A549 (cell line): Measurements from ENCODE around the gene TXNRD2. TPM values are rescaled to one million over a fixed set of nuclear protein-coding genes. Genes with fewer than 3 reads are reported as not detected.
A peak's percentile ranks its signal among the peaks of the same experiment; 100 is the strongest.

Experiments used
- ATAC-seq, 2 experiments: fragments of 200-7000 bp in 1 of 2; fragments of >200 bp in 1 of 2; cut with Nextera tagmentation in 1 of 2; cut with Tn5 transposase in 1 of 2; 3 replicates each; pipeline versions ENCODE4 v1.8.0 to v1.9.1; 2018 to 2020; ENCODE audit warnings: mild to moderate bottlenecking in 1 of 2, moderate library complexity in 1 of 2
- CTCF ChIA-PET: fragments of 300-600 bp; sonication (Branson Sonifier 250); formaldehyde crosslinking; extraction: SDS; loops from one replicate; lab custom pipeline; 2021; ENCODE audit warnings: antibody characterized with exemption, inconsistent platforms; lab: Yijun Ruan, JAX
- POLR2A ChIA-PET: fragments of 350-600 bp; formaldehyde crosslinking; extraction: SDS; loops from one replicate; lab custom pipeline; 2021; ENCODE audit warnings: antibody characterized with exemption, inconsistent platforms; lab: Yijun Ruan, JAX
- DNase-seq, 2 experiments: peaks; one replicate each; pipeline versions ENCODE4 v3.0.0 to v3.0.0-alpha.2; 2011 to 2016; ENCODE audit warnings: low read depth in 1 of 2, low spot score in 1 of 2
- FAIRE-seq: peaks from 2 replicates; lab custom pipeline; 2011; peaks lifted over from hg19 to GRCh38; lab: Jason Lieb, UNC
- H3K27ac ChIP-seq, 2 experiments: fragments of >200 bp; sonication (Bioruptor Twin); formaldehyde crosslinking; 3 replicates each; pipeline ENCODE4 v1.5.1; 2016 to 2017
- H3K4me1 ChIP-seq: fragments of >200 bp; sonication (Bioruptor Twin); formaldehyde crosslinking; 3 replicates; pipeline ENCODE4 v1.6.1; 2016
- H3K4me2 ChIP-seq: fragments of >200 bp; sonication (Bioruptor Twin); formaldehyde crosslinking; 3 replicates; pipeline ENCODE4 v1.6.1; 2016
- H3K4me3 ChIP-seq: fragments of >200 bp; sonication (Bioruptor Twin); formaldehyde crosslinking; 3 replicates; pipeline ENCODE4 v1.5.1; 2016
- H3K9me3 ChIP-seq: fragments of >200 bp; sonication (Bioruptor Twin); formaldehyde crosslinking; 3 replicates; pipeline ENCODE4 v1.6.1; 2016
- BHLHE40 ChIP-seq: IDR thresholded peaks from 2 replicates; pipeline ENCODE4 v1.6.1; 2012; ENCODE audit warnings: low read depth, low read length, inconsistent platforms
- CHD2 ChIP-seq: fragments of 150-350 bp; IDR thresholded peaks from 2 replicates; pipeline ENCODE4 v1.6.1; 2014; ENCODE audit warnings: low read length; ENCODE audit not compliant: partially characterized antibody
- CHD4 ChIP-seq: fragments of 200-600 bp; sonication (generic); IDR thresholded peaks from 2 replicates; pipeline ENCODE4 v1.6.1; 2016; ENCODE audit warnings: antibody characterized with exemption, mild to moderate bottlenecking, borderline replicate concordance
- CTCF ChIP-seq: fragments of >200 bp; sonication (Bioruptor Twin); formaldehyde crosslinking; IDR thresholded peaks from 3 replicates; pipeline ENCODE4 v1.5.1; 2016
- EHF ChIP-seq: fragments of 250-450 bp; sonication (Bioruptor Pico); IDR thresholded peaks from 2 replicates; pipeline ENCODE4 v1.5.0; 2020; ENCODE audit warnings: mild to moderate bottlenecking
- ESRRA ChIP-seq: fragments of 150-350 bp; IDR thresholded peaks from 2 replicates; pipeline ENCODE4 v1.6.1; 2014; ENCODE audit warnings: mild to moderate bottlenecking, low read length, borderline replicate concordance
- FOSB ChIP-seq: fragments of 250-450 bp; sonication (Bioruptor Pico); IDR thresholded peaks from 2 replicates; pipeline ENCODE4 v1.5.0; 2020; ENCODE audit warnings: mild to moderate bottlenecking, moderate library complexity
- HEYL ChIP-seq: fragments of 250-450 bp; sonication (Bioruptor Pico); IDR thresholded peaks from 2 replicates; pipeline ENCODE4 v1.8.0; 2021; ENCODE audit warnings: mild to moderate bottlenecking, moderate library complexity
- KDM1A ChIP-seq: fragments of 200-600 bp; sonication (generic); IDR thresholded peaks from 2 replicates; pipeline ENCODE4 v1.6.1; 2016; ENCODE audit warnings: low read depth, mild to moderate bottlenecking
- KDM5A ChIP-seq: fragments of 200-600 bp; sonication (generic); IDR thresholded peaks from 2 replicates; pipeline ENCODE4 v1.6.1; 2016; ENCODE audit warnings: antibody characterized with exemption, mild to moderate bottlenecking
- MAX ChIP-seq: IDR thresholded peaks from 2 replicates; pipeline ENCODE4 v1.6.1; 2012
- POLR2AphosphoS2 ChIP-seq: conservative IDR thresholded peaks from 2 replicates; pipeline ENCODE4 v1.6.1; 2012; ENCODE audit warnings: low read length, improper control_type of control experiment, inconsistent platforms
- RAD21 ChIP-seq, 2 experiments: fragments of >200 bp in 1 of 2; sonication (Bioruptor Twin) in 1 of 2; formaldehyde crosslinking in 1 of 2; IDR thresholded peaks in 1 of 2; conservative IDR thresholded peaks in 1 of 2; 2 replicates in 1 of 2; 3 replicates in 1 of 2; pipeline ENCODE4 v1.6.1; 2012 to 2018; ENCODE audit warnings: inconsistent platforms in 1 of 2
- SMC3 ChIP-seq: fragments of >200 bp; sonication (Bioruptor Twin); formaldehyde crosslinking; IDR thresholded peaks from 3 replicates; pipeline ENCODE4 v1.6.1; 2018; ENCODE audit warnings: inconsistent platforms
- ZC3H11A ChIP-seq: fragments of 450-650 bp; IDR thresholded peaks from 2 replicates; pipeline ENCODE4 v1.6.1; 2014; ENCODE audit warnings: antibody characterized with exemption, mild to moderate bottlenecking
- WGBS: methylation state at CpG from one replicate; pipeline ENCODE4 v1.1.6; 2017; ENCODE audit errors: missing lambda C conversion rate; 5-methylcytosine and 5-hydroxymethylcytosine counted together
- polyA plus RNA-seq, 4 experiments: library from polyadenylated mRNA; depleted of rRNA in 3 of 4; stranded (reverse); fragments of >200 nt; fragmentation: RNase III in 1 of 4; extraction: RNeasy Plus Mini Kit Qiagen cat#74134 plus additional on column Dnase treatment in 1 of 4; gene quantifications; 2 replicates in 3 of 4; 3 replicates in 1 of 4; pipeline ENCODE4 v1.2.3, GENCODE V29; 2011 to 2017
- TF ChIP-seq, protein P1 (sequence below): fragments of 250-450 bp; sonication (Bioruptor Pico); IDR thresholded peaks from 2 replicates; pipeline ENCODE4 v1.5.0; 2021; ENCODE audit warnings: mild to moderate bottlenecking, moderate library complexity, borderline replicate concordance
- TF ChIP-seq, protein P2 (sequence below): fragments of 450-650 bp; IDR thresholded peaks from 2 replicates; pipeline ENCODE4 v1.6.1; 2014; ENCODE audit warnings: antibody characterized with exemption
- TF ChIP-seq, protein P3 (sequence below): fragments of >200 bp; sonication (Bioruptor Twin); formaldehyde crosslinking; IDR thresholded peaks from 3 replicates; pipeline ENCODE4 v1.6.1; 2016

TXNRD2 gene
- polyA plus RNA-seq, 2 of the 4 experiments (the other 2 are of a cell fraction) = 16.3 to 25.6 TPM

DNA sequence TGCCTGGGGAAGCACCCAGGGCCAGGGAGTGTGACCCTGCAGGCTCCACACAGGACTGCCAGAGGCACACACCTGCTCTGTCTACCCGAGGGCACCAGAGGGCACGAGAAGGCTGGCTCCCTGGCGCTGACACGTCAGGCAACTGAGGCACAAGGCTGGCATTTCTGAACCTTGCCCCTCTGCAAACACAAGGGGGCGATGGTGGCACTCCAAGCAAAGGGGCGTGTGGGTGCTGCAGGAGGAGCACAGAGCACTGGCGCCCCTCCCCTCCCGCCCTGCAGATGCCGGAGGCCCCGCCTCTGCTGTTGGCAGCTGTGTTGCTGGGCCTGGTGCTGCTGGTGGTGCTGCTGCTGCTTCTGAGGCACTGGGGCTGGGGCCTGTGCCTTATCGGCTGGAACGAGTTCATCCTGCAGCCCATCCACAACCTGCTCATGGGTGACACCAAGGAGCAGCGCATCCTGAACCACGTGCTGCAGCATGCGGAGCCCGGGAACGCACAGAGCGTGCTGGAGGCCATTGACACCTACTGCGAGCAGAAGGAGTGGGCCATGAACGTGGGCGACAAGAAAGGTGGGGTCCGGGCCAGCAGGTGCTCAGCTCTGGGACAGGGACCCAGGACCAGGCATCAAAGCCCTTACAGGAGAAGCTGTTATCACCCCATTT, 20.8 kb upstream of the TXNRD2 start:
- Histone ChIP-seq H3K4me3 (no peak overlapping the region), H3K9me3 (no peaks in the 10 kb centered on the region), H3K4me1 (peaks cover 7% of the 10 kb centered on the region; the same call in 1 of the 3 replicates), H3K27ac (no peak overlapping the region), H3K4me2 (no peak overlapping the region)
- ChIA-PET POLR2A (no interaction called here), CTCF (interaction anchor here (0.6 to 3.8 kb wide), 6 partner anchors 8 to 70 kb away, joined by 3 to 20 read pairs (median 6); no protein-coding TSS in a partner anchor)
- TF ChIP-seq SMC3 (0 out of 3 replicates have a peak, but pooled peaks have one; percentile 8), CTCF (peak; percentile 36), ZC3H11A (no peak), MAX (no peak), CHD4 (no peak), ESRRA (no peak)
- TF ChIP-seq, protein P1, sequence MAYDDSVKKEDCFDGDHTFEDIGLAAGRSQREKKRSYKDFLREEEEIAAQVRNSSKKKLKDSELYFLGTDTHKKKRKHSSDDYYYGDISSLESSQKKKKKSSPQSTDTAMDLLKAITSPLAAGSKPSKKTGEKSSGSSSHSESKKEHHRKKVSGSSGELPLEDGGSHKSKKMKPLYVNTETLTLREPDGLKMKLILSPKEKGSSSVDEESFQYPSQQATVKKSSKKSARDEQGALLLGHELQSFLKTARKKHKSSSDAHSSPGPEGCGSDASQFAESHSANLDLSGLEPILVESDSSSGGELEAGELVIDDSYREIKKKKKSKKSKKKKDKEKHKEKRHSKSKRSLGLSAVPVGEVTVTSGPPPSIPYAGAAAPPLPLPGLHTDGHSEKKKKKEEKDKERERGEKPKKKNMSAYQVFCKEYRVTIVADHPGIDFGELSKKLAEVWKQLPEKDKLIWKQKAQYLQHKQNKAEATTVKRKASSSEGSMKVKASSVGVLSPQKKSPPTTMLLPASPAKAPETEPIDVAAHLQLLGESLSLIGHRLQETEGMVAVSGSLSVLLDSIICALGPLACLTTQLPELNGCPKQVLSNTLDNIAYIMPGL (CRISPR knock-in tag) = no peak
- TF ChIP-seq, protein P2, sequence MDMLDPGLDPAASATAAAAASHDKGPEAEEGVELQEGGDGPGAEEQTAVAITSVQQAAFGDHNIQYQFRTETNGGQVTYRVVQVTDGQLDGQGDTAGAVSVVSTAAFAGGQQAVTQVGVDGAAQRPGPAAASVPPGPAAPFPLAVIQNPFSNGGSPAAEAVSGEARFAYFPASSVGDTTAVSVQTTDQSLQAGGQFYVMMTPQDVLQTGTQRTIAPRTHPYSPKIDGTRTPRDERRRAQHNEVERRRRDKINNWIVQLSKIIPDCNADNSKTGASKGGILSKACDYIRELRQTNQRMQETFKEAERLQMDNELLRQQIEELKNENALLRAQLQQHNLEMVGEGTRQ = no peak
- ATAC-seq = peak; percentile 66 to 83
- 75% methylated on average over 14 of the region's 22 CpGs for WGBS
- no peak for FAIRE-seq
- peak; percentile 47 to 77 for DNase-seq

DNA sequence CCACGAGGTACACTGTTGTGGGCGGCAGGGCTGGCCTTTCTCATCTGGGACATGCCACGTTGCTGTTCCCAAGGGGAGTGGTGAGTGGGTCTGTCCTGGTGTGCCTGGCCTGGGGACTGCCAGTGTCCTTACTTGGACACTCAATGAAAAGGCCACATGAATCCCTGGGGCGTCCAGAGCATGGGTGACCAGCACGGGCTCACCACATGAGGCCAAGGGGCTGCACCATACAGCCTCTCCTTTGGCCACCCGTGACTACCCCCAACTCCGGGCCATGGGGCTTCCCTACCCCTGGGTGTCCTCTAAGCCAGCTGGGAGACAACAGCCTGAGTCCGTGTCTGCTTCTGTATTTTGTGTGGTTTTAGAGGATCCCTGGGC, 20.2 kb upstream of the TXNRD2 start:
- peak in 1 of 2 experiments; percentile 6; a peak in 1 of 6 replicates for ATAC-seq
- POLR2A ChIA-PET = no interaction called here
- FAIRE-seq = no peak
- Histone ChIP-seq H3K9me3 (no peaks in the 10 kb centered on the region), H3K4me1 (peaks cover 7% of the 10 kb centered on the region; the same call in 1 of the 3 replicates), H3K4me2 (no peak overlapping the region), H3K27ac (no peak overlapping the region), H3K4me3 (no peak overlapping the region)
- 73% methylated on average over 4 of the region's 8 CpGs for WGBS
- TF ChIP-seq HEYL (no peak), POLR2AphosphoS2 (no peak), EHF (no peak), KDM5A (no peak), SMC3 (no peak), KDM1A (no peak), CHD2 (no peak), CHD4 (no peak), RAD21 (conservative IDR thresholded peaks at IDR 0.05 in 1 of 2, IDR thresholded peaks at IDR 0.05 in 1 of 2) (no peak), BHLHE40 (no peak), FOSB (no peak)
- TF ChIP-seq, protein P3, sequence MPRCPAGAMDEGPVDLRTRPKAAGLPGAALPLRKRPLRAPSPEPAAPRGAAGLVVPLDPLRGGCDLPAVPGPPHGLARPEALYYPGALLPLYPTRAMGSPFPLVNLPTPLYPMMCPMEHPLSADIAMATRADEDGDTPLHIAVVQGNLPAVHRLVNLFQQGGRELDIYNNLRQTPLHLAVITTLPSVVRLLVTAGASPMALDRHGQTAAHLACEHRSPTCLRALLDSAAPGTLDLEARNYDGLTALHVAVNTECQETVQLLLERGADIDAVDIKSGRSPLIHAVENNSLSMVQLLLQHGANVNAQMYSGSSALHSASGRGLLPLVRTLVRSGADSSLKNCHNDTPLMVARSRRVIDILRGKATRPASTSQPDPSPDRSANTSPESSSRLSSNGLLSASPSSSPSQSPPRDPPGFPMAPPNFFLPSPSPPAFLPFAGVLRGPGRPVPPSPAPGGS = no peak
- no peak for DNase-seq
- CTCF ChIA-PET = interaction anchor here (0.6 to 3.8 kb wide), 4 partner anchors 8 to 70 kb away, joined by 3 to 15 read pairs (median 3); no protein-coding TSS in a partner anchor
